Tibial nerve (tissue), 4 donors: ENCODE results near the gene ANKRD23. TPM values are rescaled to one million over a fixed set of nuclear protein-coding genes. Genes with fewer than 3 reads are reported as not detected.
"Not testable (repeated sequence)": the region's sequence is repeated elsewhere in the genome, so short reads cannot be mapped to it uniquely, and the experiment has no call there.

ENCODE experiments used
- DNase-seq, 2 donors: peaks; one replicate each; pipeline ENCODE4 v3.0.0-alpha.2; 2019; ENCODE audit warnings: low spot score in 2 of 2
- H3K27ac ChIP-seq, 4 donors: fragments of 200-600 bp; sonication (generic) in 3 of 4; one replicate each; pipeline ENCODE4 v1.5.1; 2017 to 2019; ENCODE audit warnings: mild to moderate bottlenecking in 1 of 4
- H3K27me3 ChIP-seq, 2 donors: fragments of 200-600 bp; sonication (generic) in 1 of 2; one replicate each; pipeline versions ENCODE4 v1.5.1 to v1.6.0; 2017 to 2019
- H3K36me3 ChIP-seq, 3 donors: fragments of 200-600 bp; sonication (generic); one replicate each; pipeline ENCODE4 v1.5.1; 2018 to 2019
- H3K4me1 ChIP-seq, 4 donors: fragments of 200-600 bp; sonication (generic) in 3 of 4; one replicate each; pipeline ENCODE4 v1.5.1; 2017 to 2019
- H3K4me3 ChIP-seq, 4 donors: fragments of 200-600 bp; sonication (generic) in 3 of 4; one replicate each; pipeline ENCODE4 v1.5.1; 2017 to 2019; ENCODE audit warnings: mild to moderate bottlenecking in 1 of 4, moderate library complexity in 1 of 4
- H3K9me3 ChIP-seq, 4 donors: fragments of 200-600 bp; sonication (generic) in 3 of 4; one replicate each; pipeline ENCODE4 v1.5.1; 2017 to 2019
- CTCF ChIP-seq, 5 experiments: fragments of 200-600 bp in 3 of 5; fragments of 450-650 bp in 2 of 5; sonication (generic) in 3 of 5; IDR thresholded peaks; one replicate each; pipeline ENCODE4 v1.5.1; 2016 to 2019; ENCODE audit warnings: antibody characterized with exemption in 5 of 5, mild to moderate bottlenecking in 3 of 5, moderate library complexity in 2 of 5
- EP300 ChIP-seq, 2 donors: sonication (generic); formaldehyde crosslinking; IDR thresholded peaks; one replicate each; pipeline ENCODE4 v1.6.1; 2017; ENCODE audit warnings: antibody characterized with exemption in 2 of 2, mild to moderate bottlenecking in 1 of 2
- POLR2A ChIP-seq, 2 donors: fragments of 450-650 bp; IDR thresholded peaks; one replicate each; pipeline ENCODE4 v1.6.1; 2017; ENCODE audit warnings: antibody characterized with exemption in 2 of 2, mild to moderate bottlenecking in 2 of 2, moderate library complexity in 2 of 2
- WGBS, 2 donors: methylation state at CpG; one replicate each; pipeline ENCODE4 v1.1.5; 2018; 5-methylcytosine and 5-hydroxymethylcytosine counted together
- total RNA-seq, 4 donors: library from RNA; depleted of rRNA; stranded (reverse); fragments of >200 nt; gene quantifications; one replicate each; pipeline ENCODE4 v1.1.0, GENCODE V29; 2016

Gene ANKRD23
- total RNA-seq, 4 donors from 2014 or later = 6.1 to 23.1 (median 11.2) TPM

- no peak overlapping the region for H3K4me3 ChIP-seq
- H3K9me3 ChIP-seq = no peaks in the 10 kb centered on the region
- no peak for DNase-seq
- H3K27me3 ChIP-seq = no peaks in the 10 kb centered on the region
- TF ChIP-seq CTCF (IDR thresholded peaks at IDR 0.05) (no peak), POLR2A (IDR thresholded peaks at IDR 0.05) (no peak), EP300 (IDR thresholded peaks at IDR 0.05) (no peak)
- peaks cover 0 to 51% (median 6%) of the 10 kb centered on the region in 3 donors for H3K36me3 ChIP-seq
- H3K27ac ChIP-seq = no peak overlapping the region
- H3K4me1 ChIP-seq = peaks cover 0 to 11% (median 0%) of the 10 kb centered on the region in 4 donors
- WGBS, 2 donors = 90 to 92% methylated on average over 8 of the region's 8 CpGs
Measured at GRCh38 chr2:96799623-96799935, 44.2 kb downstream of the ANKRD23 start.

- no peak overlapping the region for H3K27ac ChIP-seq
- DNase-seq = no peak
- peaks cover 0 to 11% (median 0%) of the 10 kb centered on the region in 4 donors for H3K4me1 ChIP-seq
- no peaks in the 10 kb centered on the region for H3K27me3 ChIP-seq
- H3K36me3 ChIP-seq = peaks cover 0 to 44% (median 6%) of the 10 kb centered on the region in 3 donors
- TF ChIP-seq EP300 (IDR thresholded peaks at IDR 0.05) = no peak
- TF ChIP-seq CTCF (IDR thresholded peaks at IDR 0.05) = no peak
- TF ChIP-seq POLR2A (IDR thresholded peaks at IDR 0.05) = no peak
- H3K9me3 ChIP-seq = no peaks in the 10 kb centered on the region
- 85 to 90% methylated on average over 19 to 23 of the region's 23 CpGs for WGBS, 2 donors
- H3K4me3 ChIP-seq = no peak overlapping the region
Measured at GRCh38 chr2:96798733-96799622, 44.8 kb downstream of the ANKRD23 start.

GRCh38 chr2:96797066-96797625, 46.7 kb downstream of the ANKRD23 start:
- peaks cover 0 to 11% (median 0%) of the 10 kb centered on the region in 4 donors for H3K4me1 ChIP-seq
- DNase-seq = no peak
- H3K9me3 ChIP-seq = no peaks in the 10 kb centered on the region
- no peaks in the 10 kb centered on the region for H3K27me3 ChIP-seq
- no peak overlapping the region for H3K4me3 ChIP-seq
- 93 to 95% methylated on average over 23 of the region's 23 CpGs for WGBS, 2 donors
- TF ChIP-seq POLR2A (IDR thresholded peaks at IDR 0.05) (no peak), EP300 (IDR thresholded peaks at IDR 0.05) (no peak), CTCF (IDR thresholded peaks at IDR 0.05) (no peak)
- H3K36me3 ChIP-seq = peaks cover 0 to 42% (median 6%) of the 10 kb centered on the region in 3 donors
- H3K27ac ChIP-seq = no peak overlapping the region

- not testable (repeated sequence) for H3K27me3 ChIP-seq, H3K4me3 ChIP-seq, H3K9me3 ChIP-seq, H3K27ac ChIP-seq, DNase-seq
- Histone ChIP-seq H3K36me3 (peaks cover 0 to 42% (median 6%) of the 10 kb centered on the region in 3 donors), H3K4me1 (peaks cover 0 to 11% (median 0%) of the 10 kb centered on the region in 4 donors)
- WGBS, 2 donors = 85 to 92% methylated on average over 6 of the region's 6 CpGs
Measured at GRCh38 chr2:96796497-96796896, 47.3 kb downstream of the ANKRD23 start.

GRCh38 chr2:96795076-96795475, 48.7 kb downstream of the ANKRD23 start:
- Histone ChIP-seq H3K9me3 (no peaks in the 10 kb centered on the region), H3K27ac (no peak overlapping the region), H3K4me1 (no peaks in the 10 kb centered on the region), H3K36me3 (peaks cover 0 to 37% (median 6%) of the 10 kb centered on the region in 3 donors), H3K4me3 (no peak overlapping the region), H3K27me3 (no peaks in the 10 kb centered on the region)
- WGBS, 2 donors = 90 to 95% methylated on average over 6 of the region's 6 CpGs
- no peak for DNase-seq
- TF ChIP-seq CTCF (IDR thresholded peaks at IDR 0.05) = no peak
- no peak for TF ChIP-seq EP300 (IDR thresholded peaks at IDR 0.05)
- no peak for TF ChIP-seq POLR2A (IDR thresholded peaks at IDR 0.05)
